ENCODE data around the gene C1orf35.
"Not testable (repeated sequence)": the region's sequence is repeated elsewhere in the genome, so short reads cannot be mapped to it uniquely, and the experiment has no call there.

Gene C1orf35

DNA sequence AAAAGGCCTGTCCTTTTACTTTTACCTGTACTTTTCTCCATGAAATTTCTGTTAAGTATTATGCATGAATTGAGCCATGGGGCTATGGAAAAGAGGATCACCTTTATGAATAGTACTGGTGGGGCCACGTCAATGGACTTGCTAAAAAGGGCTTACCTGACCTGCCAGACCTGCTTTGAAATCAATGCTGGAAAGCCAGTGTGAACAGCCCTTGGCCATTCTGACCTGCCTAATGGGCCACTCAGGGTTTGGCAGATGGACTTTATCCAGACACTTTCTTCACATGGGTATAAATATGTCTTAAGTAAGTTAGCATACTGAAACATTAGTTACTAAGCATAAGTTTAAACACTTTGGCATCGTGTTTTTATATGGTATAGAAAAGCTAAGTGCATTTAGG is 28.6 kb upstream of the C1orf35 start:
- peaks cover 5% of the 10 kb centered on the region for H3K4me1 Mint-ChIP-seq (ENCODE audit: low read depth)
- no peak overlapping the region for H3K27ac Mint-ChIP-seq
- H3K9me3 Mint-ChIP-seq, result no peaks in the 10 kb centered on the region
- no peak for DNase-seq
- H3K4me3 Mint-ChIP-seq, result no peak overlapping the region
- H3K36me3 Mint-ChIP-seq (ENCODE audit: low read depth), result no peaks in the 10 kb centered on the region
- peaks cover 11% of the 10 kb centered on the region for H3K27me3 Mint-ChIP-seq

DNA sequence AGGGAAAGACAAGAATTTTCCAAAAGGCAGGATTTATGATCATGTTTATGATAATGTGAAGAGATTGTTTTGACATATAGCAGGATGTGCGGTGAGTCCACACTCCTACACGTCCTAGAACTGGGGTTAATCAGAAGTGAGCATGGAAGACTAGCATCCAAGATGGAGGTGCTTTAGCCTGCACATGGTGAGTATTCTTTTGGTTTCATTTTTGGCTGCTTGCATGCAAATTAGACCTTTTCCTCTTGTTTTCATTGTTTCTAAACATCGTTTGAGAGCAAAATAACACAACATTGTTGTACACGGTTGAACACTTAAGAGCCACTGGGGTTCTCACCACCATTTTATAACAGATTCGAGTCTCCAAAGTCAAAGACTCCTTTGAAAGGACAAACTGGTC is 22.1 kb upstream of the C1orf35 start:
- DNase-seq, result no peak
- Mint-ChIP-seq H3K27ac (no peak overlapping the region), H3K36me3 (ENCODE audit: low read depth) (no peaks in the 10 kb centered on the region), H3K9me3 (no peaks in the 10 kb centered on the region), H3K27me3 (peaks cover 5% of the 10 kb centered on the region), H3K4me3 (no peak overlapping the region), H3K4me1 (ENCODE audit: low read depth) (peaks cover 9% of the 10 kb centered on the region)

DNA sequence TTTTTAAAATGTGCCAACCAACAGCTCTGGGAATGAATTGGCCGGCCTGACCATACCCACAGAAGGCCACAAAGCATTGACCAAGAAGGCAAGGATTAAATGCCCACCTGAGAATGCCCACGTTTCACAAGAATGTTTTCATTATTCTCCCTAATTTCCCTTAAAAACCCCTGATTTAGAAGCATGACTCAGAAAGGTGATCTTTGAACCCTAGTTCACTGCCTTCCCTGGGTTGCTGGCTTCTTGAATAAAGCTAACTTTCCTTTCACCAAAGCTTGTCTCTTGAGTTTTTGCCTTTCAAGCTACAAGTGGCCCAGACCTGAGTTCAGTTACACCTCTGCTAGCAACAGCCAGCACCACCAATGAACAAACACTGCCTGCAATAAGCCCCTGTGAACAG is 20.4 kb upstream of the C1orf35 start:
- Mint-ChIP-seq H3K27me3 (no peaks in the 10 kb centered on the region), H3K27ac (no peak overlapping the region), H3K4me3 (no peak overlapping the region), H3K9me3 (no peaks in the 10 kb centered on the region), H3K36me3 (ENCODE audit: low read depth) (no peaks in the 10 kb centered on the region), H3K4me1 (ENCODE audit: low read depth) (peaks cover 9% of the 10 kb centered on the region)
- DNase-seq, result no peak

DNA sequence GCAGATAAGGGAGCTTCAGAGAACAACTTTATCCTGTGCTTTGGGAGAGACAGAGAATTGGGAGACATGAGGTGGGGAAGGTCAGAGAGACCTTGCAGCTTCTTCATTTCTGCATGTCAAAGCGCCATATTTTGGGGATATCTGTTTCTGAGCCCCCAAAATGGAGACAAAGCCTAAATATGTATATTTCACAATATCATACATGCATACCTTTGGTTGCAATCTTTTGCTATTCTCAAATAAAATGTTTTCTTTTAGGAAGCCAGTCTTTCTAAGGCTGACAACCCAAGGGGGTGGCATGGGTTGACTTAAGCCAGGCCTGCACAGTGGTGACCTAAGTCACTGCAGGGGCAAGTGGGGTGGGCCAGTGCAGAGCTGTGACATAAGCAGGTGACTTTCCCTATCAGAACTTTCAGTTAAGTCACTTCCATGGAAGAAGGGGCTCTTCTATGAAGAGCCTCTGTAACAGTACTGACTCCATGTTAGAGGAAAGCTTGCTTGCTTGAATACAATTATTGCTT is 19.9 kb upstream of the C1orf35 start:
- H3K9me3 Mint-ChIP-seq, result peaks cover 2% of the 10 kb centered on the region
- H3K27me3 Mint-ChIP-seq, result no peaks in the 10 kb centered on the region
- H3K36me3 Mint-ChIP-seq (ENCODE audit: low read depth), result peaks cover 2% of the 10 kb centered on the region
- H3K4me1 Mint-ChIP-seq (ENCODE audit: low read depth), result peaks cover 9% of the 10 kb centered on the region
- no peak overlapping the region for H3K27ac Mint-ChIP-seq
- H3K4me3 Mint-ChIP-seq, result no peak overlapping the region
- no peak for DNase-seq

DNA sequence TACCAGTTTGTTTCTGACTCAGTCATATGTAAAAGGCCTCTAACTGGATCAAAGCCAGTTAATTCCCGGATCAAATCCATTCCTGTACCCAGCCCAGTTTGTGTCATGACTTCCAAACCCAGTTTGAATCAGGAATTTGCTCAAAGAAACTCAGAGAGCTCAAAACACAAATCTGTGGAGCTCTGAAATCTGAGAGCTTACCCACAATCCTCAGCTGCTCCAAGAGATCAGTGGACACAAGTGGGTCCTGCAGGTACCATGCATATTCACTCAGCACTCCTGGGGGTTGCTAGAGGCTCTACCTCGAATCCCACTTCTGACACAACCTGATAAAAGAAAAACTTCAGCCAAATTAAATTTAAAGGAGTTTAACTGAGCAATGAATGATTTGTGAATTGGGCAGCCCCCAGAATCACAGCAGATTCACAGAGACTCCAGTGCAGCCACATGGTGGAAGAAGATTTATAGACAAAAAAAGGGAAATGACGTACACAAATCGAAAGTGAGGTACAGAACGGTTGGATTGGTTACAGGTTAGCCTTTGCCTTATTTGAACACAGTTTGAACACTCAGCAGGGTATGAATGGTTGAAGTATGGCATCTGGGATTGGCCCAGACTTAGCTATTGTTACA is 17.8 kb upstream of the C1orf35 start:
- Mint-ChIP-seq H3K27ac (no peak overlapping the region), H3K27me3 (no peaks in the 10 kb centered on the region), H3K9me3 (peaks cover 3% of the 10 kb centered on the region), H3K36me3 (ENCODE audit: low read depth) (peaks cover 3% of the 10 kb centered on the region), H3K4me3 (peak overlapping the region; percentile 56), H3K4me1 (ENCODE audit: low read depth) (peaks cover 9% of the 10 kb centered on the region)
- no peak for DNase-seq

DNA sequence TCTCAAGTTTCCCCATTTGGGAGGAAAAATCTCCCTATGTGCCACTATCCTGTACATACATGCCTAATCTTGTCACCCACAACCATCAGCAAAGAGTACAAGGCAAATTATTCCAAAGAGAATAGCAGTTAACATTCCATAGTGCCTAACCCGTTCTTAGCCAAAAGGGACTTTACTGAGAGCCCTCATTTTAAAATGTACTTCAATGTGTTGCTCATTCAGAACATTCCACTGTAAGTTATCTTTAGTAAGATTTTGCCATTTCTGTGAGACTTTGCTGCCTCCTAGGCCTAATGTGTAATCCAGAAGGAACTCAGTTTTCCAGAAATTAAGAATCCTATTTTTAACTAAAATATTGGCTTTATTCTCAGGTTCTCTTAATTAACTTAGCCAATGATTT is 17.2 kb upstream of the C1orf35 start:
- Mint-ChIP-seq H3K27ac (no peak overlapping the region), H3K4me3 (peak overlapping the region; percentile 56), H3K27me3 (no peaks in the 10 kb centered on the region), H3K4me1 (ENCODE audit: low read depth) (peaks cover 9% of the 10 kb centered on the region), H3K9me3 (peaks cover 3% of the 10 kb centered on the region), H3K36me3 (ENCODE audit: low read depth) (peaks cover 3% of the 10 kb centered on the region)
- DNase-seq, result no peak

DNA sequence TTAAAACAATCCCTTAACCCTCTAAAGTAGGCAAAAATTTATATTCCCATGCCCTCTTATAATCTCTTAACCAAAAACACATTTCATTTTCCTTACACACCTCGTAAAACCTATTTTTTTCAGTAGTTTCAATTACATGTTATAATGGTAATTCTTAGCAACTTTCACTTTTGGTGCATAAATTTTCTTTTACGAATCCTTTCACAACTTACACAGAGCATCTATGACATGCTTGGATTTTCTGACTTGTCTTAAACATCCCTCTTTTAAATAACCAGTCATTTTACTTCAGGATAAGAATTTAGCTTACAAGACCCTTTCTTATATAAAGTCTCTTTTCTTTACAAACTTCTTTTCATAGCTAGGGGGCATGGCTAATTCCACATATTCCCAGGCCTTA is 14.9 kb upstream of the C1orf35 start:
- peaks cover 3% of the 10 kb centered on the region for H3K36me3 Mint-ChIP-seq (ENCODE audit: low read depth)
- peaks cover 3% of the 10 kb centered on the region for H3K9me3 Mint-ChIP-seq
- no peak overlapping the region for H3K4me3 Mint-ChIP-seq
- H3K27me3 Mint-ChIP-seq, result no peaks in the 10 kb centered on the region
- H3K27ac Mint-ChIP-seq, result no peak overlapping the region
- no peak for DNase-seq
- peaks cover 7% of the 10 kb centered on the region for H3K4me1 Mint-ChIP-seq (ENCODE audit: low read depth)

DNA sequence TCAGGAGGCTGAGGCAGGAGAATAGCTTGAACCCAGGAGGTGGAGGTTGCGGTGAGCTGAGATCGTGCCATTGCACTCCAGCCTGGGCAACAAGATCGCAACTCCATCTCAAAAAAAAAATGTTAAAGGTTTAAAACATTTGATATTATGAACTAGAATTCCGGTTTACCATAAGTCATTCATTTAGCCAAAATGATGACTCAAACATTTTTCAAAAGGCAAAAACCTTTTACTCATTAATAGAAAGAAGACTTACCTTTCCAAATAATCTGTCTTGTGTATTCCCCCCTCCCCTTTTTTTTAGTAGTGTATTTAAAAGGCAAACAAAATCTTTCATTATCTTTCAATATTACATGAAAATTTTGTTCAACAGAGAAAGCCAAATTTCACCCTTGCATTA is 14.2 kb upstream of the C1orf35 start:
- peaks cover 7% of the 10 kb centered on the region for H3K4me1 Mint-ChIP-seq (ENCODE audit: low read depth)
- peaks cover 3% of the 10 kb centered on the region for H3K9me3 Mint-ChIP-seq
- peaks cover 3% of the 10 kb centered on the region for H3K36me3 Mint-ChIP-seq (ENCODE audit: low read depth)
- no peak overlapping the region for H3K4me3 Mint-ChIP-seq
- H3K27ac Mint-ChIP-seq, result no peak overlapping the region
- DNase-seq, result no peak
- no peaks in the 10 kb centered on the region for H3K27me3 Mint-ChIP-seq

DNA sequence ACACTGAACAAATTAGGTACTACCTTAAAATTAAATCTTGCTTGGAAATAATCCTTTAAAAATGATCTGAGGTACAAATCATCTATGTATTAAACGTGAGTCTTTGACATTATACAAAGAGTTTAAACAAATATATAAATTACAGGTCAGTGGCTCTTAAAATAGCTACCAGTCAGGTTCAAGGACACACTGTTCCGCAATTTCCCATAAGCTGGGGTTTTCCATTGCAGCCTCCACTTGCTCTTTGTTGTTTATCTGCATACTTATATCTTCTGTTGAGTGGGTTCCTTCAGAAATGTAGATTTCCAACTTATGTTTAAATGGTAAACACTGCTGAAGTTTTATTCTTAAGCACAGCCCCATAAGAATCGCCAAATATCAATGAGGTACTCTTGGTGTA is 11.7 kb upstream of the C1orf35 start:
- Mint-ChIP-seq H3K36me3 (ENCODE audit: low read depth) (peaks cover 3% of the 10 kb centered on the region), H3K27ac (no peak overlapping the region), H3K4me1 (ENCODE audit: low read depth) (peaks cover 5% of the 10 kb centered on the region), H3K4me3 (no peak overlapping the region), H3K27me3 (no peaks in the 10 kb centered on the region), H3K9me3 (peaks cover 3% of the 10 kb centered on the region)
- no peak for DNase-seq

DNA sequence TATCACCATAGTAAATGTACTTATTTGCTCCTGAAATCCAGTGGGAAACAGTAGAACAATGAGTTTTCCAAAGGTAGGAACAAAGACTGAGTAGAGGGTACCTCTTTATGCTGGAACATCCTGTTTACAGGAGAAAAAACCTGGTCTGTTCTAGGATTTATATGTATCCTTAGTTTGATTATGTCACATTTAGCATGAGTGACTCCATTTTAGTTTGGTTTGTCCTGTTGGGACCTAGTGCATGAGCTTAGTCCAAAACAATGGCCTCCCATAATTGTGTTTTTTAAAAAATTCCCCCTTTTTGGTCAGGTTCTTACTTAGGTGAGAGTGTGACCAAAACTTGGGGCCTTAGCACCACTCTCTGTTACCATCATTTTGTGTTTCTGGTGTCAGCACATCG is 9.5 kb upstream of the C1orf35 start:
- DNase-seq, result no peak
- Mint-ChIP-seq H3K4me1 (ENCODE audit: low read depth) (peaks cover 18% of the 10 kb centered on the region), H3K9me3 (no peaks in the 10 kb centered on the region), H3K4me3 (no peak overlapping the region), H3K27ac (no peak overlapping the region), H3K36me3 (ENCODE audit: low read depth) (peaks cover 14% of the 10 kb centered on the region), H3K27me3 (no peaks in the 10 kb centered on the region)

DNA sequence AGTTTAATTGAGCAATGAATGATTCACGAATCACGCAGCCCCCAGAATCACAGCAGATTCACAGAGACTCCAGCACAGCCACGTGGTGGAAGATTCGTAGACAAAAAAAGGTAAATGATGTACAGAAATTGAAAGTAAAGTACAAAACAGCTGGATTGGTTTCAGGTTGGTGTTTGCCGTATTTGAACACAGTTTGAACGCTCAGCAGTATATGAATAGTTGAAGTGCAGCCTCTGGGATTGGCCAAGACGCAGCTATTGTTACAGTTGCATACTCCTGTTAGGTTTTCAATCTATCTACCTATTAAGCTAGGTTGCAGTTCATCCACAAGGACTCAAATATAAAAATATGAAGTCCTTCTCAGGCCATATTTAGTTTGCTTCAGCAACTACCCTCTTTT is 9.0 kb upstream of the C1orf35 start:
- Mint-ChIP-seq H3K36me3 (ENCODE audit: low read depth) (peaks cover 18% of the 10 kb centered on the region), H3K27me3 (no peaks in the 10 kb centered on the region), H3K27ac (no peak overlapping the region), H3K4me1 (ENCODE audit: low read depth) (peaks cover 20% of the 10 kb centered on the region), H3K9me3 (no peaks in the 10 kb centered on the region), H3K4me3 (no peak overlapping the region)
- DNase-seq, result no peak

DNA sequence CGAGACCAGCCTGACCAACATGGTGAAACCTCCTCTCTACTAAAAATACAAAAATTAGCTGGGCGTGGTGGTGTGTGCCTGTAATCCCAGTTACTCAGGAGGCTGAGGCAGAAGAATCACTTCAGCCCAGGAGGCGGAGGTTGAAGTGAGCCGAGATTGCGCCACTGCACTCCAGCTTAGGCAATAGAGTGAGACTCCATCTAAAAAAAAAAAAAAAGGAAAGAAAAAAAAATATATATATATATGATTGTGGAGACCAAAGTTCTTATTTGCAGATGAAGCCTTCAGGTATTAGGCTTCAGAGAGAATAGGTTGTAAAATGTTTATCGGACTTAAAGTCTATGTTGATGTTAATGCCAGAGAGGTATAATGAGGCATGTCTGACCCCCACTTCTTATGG is 8.2 kb upstream of the C1orf35 start:
- H3K4me3 Mint-ChIP-seq, H3K27ac Mint-ChIP-seq, H3K27me3 Mint-ChIP-seq, DNase-seq, H3K9me3 Mint-ChIP-seq: not testable (repeated sequence)
- Mint-ChIP-seq H3K4me1 (ENCODE audit: low read depth) (peaks cover 21% of the 10 kb centered on the region), H3K36me3 (ENCODE audit: low read depth) (peaks cover 26% of the 10 kb centered on the region)

DNA sequence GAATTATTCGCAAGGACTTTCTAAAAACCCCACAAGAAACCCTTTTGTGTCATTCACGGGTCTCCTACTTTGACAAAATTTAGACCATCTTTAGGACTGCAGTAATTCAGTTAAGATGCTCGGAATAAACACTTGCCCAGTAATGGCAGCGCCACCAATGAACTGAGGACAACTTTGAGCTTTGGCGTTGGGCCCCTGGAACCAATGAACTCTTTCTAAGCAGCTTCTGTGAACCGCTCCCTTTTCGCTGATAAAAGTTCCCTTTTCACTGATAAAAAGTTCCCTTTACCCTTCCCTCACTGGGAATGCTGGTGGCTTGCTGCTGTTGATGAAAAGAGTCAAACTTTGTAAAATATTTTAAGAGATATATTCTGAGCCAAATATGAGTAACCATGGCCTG is 7.4 kb upstream of the C1orf35 start:
- DNase-seq, result no peak
- peaks cover 22% of the 10 kb centered on the region for H3K4me1 Mint-ChIP-seq (ENCODE audit: low read depth)
- peak overlapping the region; percentile 35 for H3K27ac Mint-ChIP-seq
- peak overlapping the region; percentile 92 for H3K4me3 Mint-ChIP-seq
- no peaks in the 10 kb centered on the region for H3K27me3 Mint-ChIP-seq
- H3K9me3 Mint-ChIP-seq, result no peaks in the 10 kb centered on the region
- H3K36me3 Mint-ChIP-seq (ENCODE audit: low read depth), result peaks cover 34% of the 10 kb centered on the region

DNA sequence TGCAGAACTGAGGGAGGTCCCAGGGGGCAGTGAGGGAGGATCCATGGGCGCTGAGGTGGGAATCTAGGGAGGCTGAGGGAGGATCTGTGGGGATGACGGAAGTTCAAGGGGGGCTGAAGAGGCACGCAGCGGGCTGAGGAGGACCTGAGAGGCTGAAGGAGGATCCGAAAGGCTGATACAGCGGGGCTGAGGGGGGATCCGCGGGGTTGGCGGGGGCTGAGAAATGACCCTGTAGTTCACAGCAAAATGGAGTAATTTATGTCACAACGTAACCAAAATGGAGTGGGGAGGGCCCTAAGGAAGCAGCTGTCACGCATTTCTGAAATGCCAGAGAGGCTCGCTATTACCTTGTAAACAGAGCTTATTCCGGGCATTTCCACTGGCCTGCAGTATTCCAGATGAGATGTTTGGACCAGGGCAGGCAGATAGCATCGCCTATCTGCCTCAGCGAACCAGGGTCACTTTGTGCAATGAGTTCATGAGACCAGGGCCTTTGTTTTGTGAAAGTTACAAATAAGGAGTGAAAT is 6.9 kb upstream of the C1orf35 start:
- DNase-seq, result no peak
- peak overlapping the region; percentile 92 for H3K4me3 Mint-ChIP-seq
- no peaks in the 10 kb centered on the region for H3K27me3 Mint-ChIP-seq
- peaks cover 39% of the 10 kb centered on the region for H3K36me3 Mint-ChIP-seq (ENCODE audit: low read depth)
- peak overlapping the region; percentile 95 for H3K27ac Mint-ChIP-seq
- H3K4me1 Mint-ChIP-seq (ENCODE audit: low read depth), result peaks cover 22% of the 10 kb centered on the region
- H3K9me3 Mint-ChIP-seq, result no peaks in the 10 kb centered on the region

DNA sequence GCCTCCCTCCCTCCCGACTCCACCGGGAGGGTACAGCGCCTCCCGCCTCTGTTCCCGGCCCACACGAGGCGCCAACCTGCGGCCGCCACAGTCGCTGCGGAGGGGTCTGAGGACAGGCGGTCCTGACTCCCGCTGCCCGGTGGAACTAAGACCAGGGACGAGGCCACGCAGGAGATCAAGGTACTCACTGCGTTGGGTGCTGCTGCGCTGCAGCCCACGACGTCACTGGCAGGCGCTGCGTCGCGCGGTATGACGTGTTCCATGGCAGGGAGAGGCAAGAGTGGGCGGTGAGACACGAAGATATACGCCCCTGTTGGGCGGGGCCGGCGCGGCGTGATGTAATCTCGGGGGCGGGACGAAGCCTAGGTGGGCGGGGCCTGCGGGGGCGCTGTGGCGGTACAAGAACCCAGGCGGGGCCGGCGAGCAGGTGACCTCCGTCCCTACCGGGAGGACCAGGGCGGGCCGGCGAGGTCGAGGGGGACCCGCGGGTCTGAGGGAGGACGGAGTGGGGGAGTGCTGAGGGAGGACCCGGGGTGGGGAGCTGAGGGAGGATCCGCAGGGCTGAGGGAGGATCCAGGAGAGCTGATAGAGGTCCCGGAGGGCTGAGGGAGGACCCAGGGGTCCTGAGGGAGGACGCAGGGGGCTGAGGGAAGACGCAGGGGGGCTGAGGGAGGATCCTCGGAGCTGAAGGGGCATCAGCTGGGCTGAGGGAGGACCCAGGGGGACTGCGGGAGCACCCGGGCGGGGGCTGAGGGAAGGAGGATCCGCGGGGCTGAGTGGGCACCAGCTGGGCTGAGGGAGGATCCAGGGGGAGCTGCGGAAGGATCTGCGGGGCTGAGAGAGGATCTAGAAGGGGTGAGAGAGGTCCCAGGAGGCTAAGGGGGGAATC is 6.2 kb upstream of the C1orf35 start, which contains the start of gene MRPL55:
Gene MRPL55, minus strand, starts transcription at position 227 of the 889 bp plus-strand sequence. CDS start 1,039 bp downstream, outside the sequence.
- Mint-ChIP-seq H3K9me3 (no peaks in the 10 kb centered on the region), H3K4me3 (peak within 1 kb of the TSS; percentile 92), H3K4me1 (ENCODE audit: low read depth) (peaks cover 29% of the 10 kb centered on the region), H3K27me3 (no peaks in the 10 kb centered on the region), H3K36me3 (ENCODE audit: low read depth) (peaks cover 42% of the 10 kb centered on the region), H3K27ac (peak within 1 kb of the TSS; percentile 95)
- DNase-seq, result peak; percentile 100

Measured in activated T-cell treated with anti-CD3 and anti-CD28 coated beads, Interleukin-2, amount 50 U/mL, for 24 hours (primary cell).